Panc1 (cell line): ENCODE measurements around the gene RALGPS1. TPM values are rescaled to one million over a fixed set of nuclear protein-coding genes. Genes with fewer than 3 reads are reported as not detected.

Experiments
- ATAC-seq: fragments of 200-7000 bp; cut with Tn5 transposase; 2 replicates; pipeline ENCODE4 v1.9.1; 2020; ENCODE audit warnings: mild to moderate bottlenecking, moderate library complexity
- BruUV-seq: library from RNA; stranded (reverse); fragments of 400-500 nt; replicated peaks from 2 replicates; lab custom pipeline; 2021; lab: Mats Ljungman, UMichigan
- CTCF ChIA-PET: fragments of 300-600 bp; sonication (Branson Sonifier 250); formaldehyde crosslinking; loops from one replicate; lab custom pipeline; 2022; ENCODE audit warnings: antibody characterized with exemption; lab: Charles Lee
- POLR2A ChIA-PET: fragments of 300-600 bp; sonication (Branson Sonifier 250); formaldehyde crosslinking; loops from one replicate; lab custom pipeline; 2022; ENCODE audit warnings: antibody characterized with exemption; lab: Charles Lee
- DNase-seq: peaks from one replicate; pipeline ENCODE4 v3.0.0-alpha.2; 2010; ENCODE audit warnings: low read depth, low spot score
- H3K27ac ChIP-seq: 2 replicates; pipeline ENCODE4 v1.5.1; 2011; ENCODE audit warnings: mild to moderate bottlenecking, low read length, inconsistent platforms
- H3K27me3 ChIP-seq: fragments of 200-500 bp; sonication (Bioruptor generic); 2 replicates; pipeline ENCODE4 v1.6.0; 2014; ENCODE audit warnings: low read length, inconsistent platforms; ENCODE audit not compliant: control insufficient read depth, insufficient read depth
- H3K36me3 ChIP-seq: fragments of 200-500 bp; sonication (Bioruptor generic); 2 replicates; pipeline ENCODE4 v1.5.1; 2014; ENCODE audit warnings: inconsistent platforms, mild to moderate bottlenecking, low read length, moderate library complexity; ENCODE audit not compliant: control insufficient read depth, insufficient read depth
- H3K4me1 ChIP-seq: 2 replicates; pipeline ENCODE4 v1.5.1; 2011; ENCODE audit warnings: inconsistent platforms, mild to moderate bottlenecking, low read length, moderate library complexity; ENCODE audit not compliant: control insufficient read depth, insufficient read depth
- H3K4me3 ChIP-seq, 2 experiments: 2 replicates each; pipeline ENCODE4 v1.5.1; 2011 to 2012; ENCODE audit warnings: low read depth in 2 of 2, low read length in 2 of 2, mild to moderate bottlenecking in 2 of 2, inconsistent platforms in 1 of 2, moderate library complexity in 1 of 2
- H3K9me3 ChIP-seq: fragments of 200-500 bp; sonication (Bioruptor generic); 2 replicates; pipeline ENCODE4 v1.5.1; 2014; ENCODE audit warnings: low read depth, mild to moderate bottlenecking, inconsistent platforms, low read length, moderate library complexity; ENCODE audit not compliant: control insufficient read depth, insufficient read depth
- CTCF ChIP-seq: fragments of 450-650 bp; IDR thresholded peaks from 2 replicates; pipeline ENCODE4 v1.5.1; 2017; ENCODE audit warnings: mild to moderate bottlenecking
- POLR2AphosphoS5 ChIP-seq: IDR thresholded peaks from 2 replicates; pipeline ENCODE4 v1.6.1; 2012; ENCODE audit warnings: mild to moderate bottlenecking, low read depth, low read length, moderate library complexity
- REST ChIP-seq, 2 experiments: IDR thresholded peaks; 2 replicates each; pipeline ENCODE4 v1.6.1; 2011 to 2012; ENCODE audit warnings: low read depth in 2 of 2, control low read depth in 1 of 2, low read length in 1 of 2, mild to moderate bottlenecking in 1 of 2, moderate library complexity in 1 of 2; ENCODE audit not compliant: insufficient read depth in 1 of 2
- SIN3A ChIP-seq: IDR thresholded peaks from 2 replicates; pipeline ENCODE4 v1.6.1; 2012; ENCODE audit warnings: low read depth, mild to moderate bottlenecking, low read length, moderate library complexity, borderline replicate concordance; ENCODE audit not compliant: insufficient read depth
- TCF7L2 ChIP-seq: IDR thresholded peaks from 2 replicates; pipeline ENCODE4 v1.6.1; 2011; ENCODE audit warnings: mild to moderate bottlenecking, low read depth, low read length, inconsistent platforms
- in situ Hi-C: cut with HindIII; loops from 2 replicates; pipeline ENCODE4 v1.10.0; 2016; ENCODE audit warnings: low sequenced_read_pairs, low pct_unique_long_range_greater_than_20kb
- intact Hi-C: fragments of 100-400 bp; cut with micrococcal nuclease; formaldehyde crosslinking; loops from one replicate; pipeline ENCODE4 v1.10.0; 2022; ENCODE audit not compliant: unreplicated experiment
- total RNA-seq: library from RNA; stranded (reverse); gene quantifications from one replicate; pipeline ENCODE4 v1.2.1, GENCODE V29; 2021; ENCODE audit not compliant: unreplicated experiment

The RALGPS1 gene
- total RNA-seq, 1 experiment from 2014 or later: 7.2 TPM

GRCh38 chr9:127007638-127008037 lies 93.1 kb downstream of the RALGPS1 start:
- Histone ChIP-seq H3K27me3 (no peaks in the 10 kb centered on the region), H3K27ac (no peak overlapping the region), H3K4me1 (no peaks in the 10 kb centered on the region), H3K36me3 (no peaks in the 10 kb centered on the region), H3K9me3 (no peaks in the 10 kb centered on the region), H3K4me3 (no peak overlapping the region)
- intact Hi-C loops: no loop called here
- no peak for TF ChIP-seq REST (IDR thresholded peaks at IDR 0.05; ENCODE audit: insufficient read depth in 1 of 2, low read depth in 2 of 2, low read length in 1 of 2)
- no TSS peak for BruUV-seq
- ChIA-PET CTCF (no interaction called here), POLR2A (no interaction called here)
- in situ Hi-C loops: no loop called here
- ATAC-seq (no peak), DNase-seq (no peak)

- DNase-seq (no peak), ATAC-seq (no peak)
- no peaks in the 10 kb centered on the region for H3K36me3 ChIP-seq
- H3K27ac ChIP-seq: no peak overlapping the region
- CTCF ChIA-PET: no interaction called here
- POLR2A ChIA-PET: no interaction called here
- no peak overlapping the region for H3K4me3 ChIP-seq
- no peaks in the 10 kb centered on the region for H3K9me3 ChIP-seq
- intact Hi-C loops (no loop called here), in situ Hi-C loops (no loop called here)
- BruUV-seq: no TSS peak
- H3K4me1 ChIP-seq: no peaks in the 10 kb centered on the region
- no peaks in the 10 kb centered on the region for H3K27me3 ChIP-seq
- no peak for TF ChIP-seq REST (IDR thresholded peaks at IDR 0.05; ENCODE audit: insufficient read depth in 1 of 2, low read depth in 2 of 2, low read length in 1 of 2)
- no peak for TF ChIP-seq CTCF
- TF ChIP-seq SIN3A: no peak
- TF ChIP-seq TCF7L2: no peak
- no peak for TF ChIP-seq POLR2AphosphoS5
Measured at GRCh38 chr9:127008076-127008475, 93.5 kb downstream of the RALGPS1 start.
